ENCODE measurements around the gene MAEL.
A peak's percentile ranks its signal among the peaks of the same experiment; 100 is the strongest.
"Not testable (repeated sequence)": the region's sequence is repeated elsewhere in the genome, so short reads cannot be mapped to it uniquely, and the experiment has no call there.

The MAEL gene

DNA sequence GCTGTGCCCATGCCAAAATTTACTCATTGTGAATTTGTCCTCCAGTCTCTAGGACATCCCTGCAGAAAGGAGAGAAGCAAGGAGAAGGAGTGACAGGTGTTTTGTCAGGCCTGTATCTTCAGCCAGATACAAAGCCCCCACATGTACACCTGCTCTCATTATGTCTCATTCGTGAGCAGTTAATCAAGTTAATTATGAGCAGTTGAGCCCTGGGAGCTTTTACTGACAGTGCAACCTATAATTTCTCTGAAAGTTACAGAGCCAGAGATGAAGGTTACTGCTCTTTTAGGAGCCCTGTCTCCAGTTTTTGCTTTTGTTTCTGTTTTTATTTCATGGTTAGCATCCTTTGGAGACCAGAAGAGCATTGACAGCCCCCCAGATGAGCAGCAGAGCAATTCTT, 8.7 kb upstream of the MAEL start:
- no peak for DNase-seq

DNA sequence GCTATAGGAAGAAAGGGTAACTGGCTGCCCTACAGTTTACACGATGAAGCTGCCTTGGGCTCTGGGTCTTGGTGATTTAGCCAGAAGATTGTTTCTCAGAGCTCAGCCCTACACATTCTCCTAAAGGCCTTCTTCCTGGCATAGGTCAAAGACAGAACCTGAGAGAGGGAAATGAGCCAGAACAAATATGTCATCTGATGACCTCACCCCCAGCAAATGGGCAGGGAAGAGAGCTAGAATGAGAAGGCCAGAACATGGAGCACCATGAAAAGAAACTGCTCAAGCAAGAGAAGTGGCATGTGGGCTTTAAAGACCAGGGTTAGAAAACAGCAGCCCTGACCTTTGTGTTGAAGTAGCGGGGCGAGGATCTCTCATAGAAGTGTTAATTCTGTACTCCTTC, 8.3 kb upstream of the MAEL start:
- no peak for DNase-seq

DNA sequence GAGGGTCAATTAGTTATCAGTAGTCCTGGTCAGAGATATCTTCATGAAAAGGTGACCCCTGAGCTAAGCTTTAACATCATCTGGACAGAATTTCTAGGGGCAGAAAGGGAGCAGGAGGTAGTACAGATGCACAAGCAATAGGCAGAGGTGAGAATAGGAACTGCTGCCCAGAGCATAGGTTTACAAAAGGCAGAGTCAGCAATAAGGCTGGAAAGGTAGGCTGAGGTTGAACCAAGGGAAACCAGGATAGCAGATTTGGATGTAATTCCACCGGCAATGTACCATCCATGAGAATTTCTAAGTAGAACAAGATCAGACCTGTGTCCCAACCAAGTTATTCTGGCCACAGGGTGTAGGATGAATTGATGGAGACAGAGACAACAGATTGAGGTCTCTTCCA, 7.5 kb upstream of the MAEL start:
- DNase-seq: no peak

DNA sequence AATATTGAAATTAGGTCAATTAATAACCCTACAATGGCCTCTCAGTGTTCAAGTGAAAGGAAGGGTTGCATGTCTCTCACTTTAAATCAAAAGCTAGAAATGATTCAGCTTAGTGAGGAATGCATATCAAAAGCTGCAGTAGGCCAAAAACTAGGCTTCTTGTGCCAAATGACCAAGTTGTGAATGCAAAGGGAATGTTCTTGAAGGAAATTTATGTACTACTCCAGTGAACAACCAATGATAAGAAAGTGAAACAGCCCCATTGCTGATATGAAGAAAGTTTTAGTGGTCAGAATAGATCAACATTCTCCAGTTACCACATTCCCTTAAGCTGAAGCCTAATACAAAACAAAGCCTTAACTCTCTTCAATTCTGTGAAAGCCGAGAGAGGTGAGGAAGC, 10.0 kb downstream of the MAEL start:
- no peak for DNase-seq

DNA sequence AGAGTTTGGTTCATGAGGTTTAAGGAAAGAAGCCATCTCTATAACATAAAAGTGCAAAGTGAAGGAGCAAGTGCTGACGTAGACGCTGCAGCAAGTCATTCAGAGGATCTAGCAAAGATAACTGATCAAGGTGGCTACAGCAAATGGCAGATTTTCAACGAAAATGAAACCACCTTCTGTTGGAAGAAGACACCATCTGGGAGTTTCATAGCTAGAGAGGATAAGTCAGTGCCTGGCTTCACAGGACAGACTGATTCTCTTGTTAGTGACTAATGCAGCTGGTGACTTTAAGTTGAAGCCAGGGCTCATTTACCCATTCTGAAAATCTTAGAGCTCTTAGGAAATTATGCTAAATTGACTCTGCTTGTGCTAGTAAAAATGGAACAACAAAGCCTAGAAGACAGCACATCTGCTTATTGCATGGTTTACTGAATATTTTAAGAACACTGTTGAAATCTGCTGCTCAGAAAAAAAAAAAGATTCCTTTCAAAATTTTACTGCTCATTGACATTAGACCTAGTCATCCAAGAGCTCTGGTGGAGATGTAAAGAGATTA, 10.5 kb downstream of the MAEL start:
- DNase-seq: no peak

DNA sequence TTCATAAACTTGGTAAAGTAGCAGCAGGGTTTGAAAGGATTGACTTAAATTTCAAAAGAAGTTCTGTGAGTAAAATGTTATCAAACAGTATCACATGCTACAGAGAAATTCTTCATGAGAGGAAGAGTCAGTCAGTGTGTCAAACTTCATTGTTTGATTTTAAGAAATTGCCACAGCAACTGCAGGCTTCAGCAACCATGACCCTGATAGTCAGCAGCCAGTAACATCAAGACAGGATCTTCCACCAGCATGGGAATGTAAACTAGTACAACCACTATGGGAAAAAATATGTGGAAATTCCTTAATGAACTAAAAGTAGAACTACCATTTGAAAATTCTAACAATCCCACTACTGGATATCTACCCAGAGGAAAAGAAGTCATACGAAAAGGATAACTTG, 11.5 kb downstream of the MAEL start:
- DNase-seq: no peak

DNA sequence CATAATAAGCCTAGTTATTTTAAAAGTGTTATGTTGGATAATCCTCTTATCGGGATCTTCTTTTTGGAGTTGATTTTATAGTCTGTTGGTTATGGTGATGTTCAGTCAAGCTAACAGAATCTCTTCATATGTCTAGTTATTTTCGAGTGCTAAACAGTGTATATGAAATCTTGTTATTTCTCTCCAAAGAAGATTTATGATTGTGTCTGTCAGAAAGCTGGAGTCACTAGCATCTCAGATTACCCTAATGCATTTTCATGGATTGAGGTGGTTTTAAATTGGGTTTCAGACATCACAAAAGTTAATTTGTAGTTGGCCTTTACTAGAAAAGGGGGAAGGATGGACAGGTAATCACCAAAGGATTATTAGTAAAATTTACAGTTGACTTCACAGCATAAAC, 13.3 kb downstream of the MAEL start:
- no peak for DNase-seq

DNA sequence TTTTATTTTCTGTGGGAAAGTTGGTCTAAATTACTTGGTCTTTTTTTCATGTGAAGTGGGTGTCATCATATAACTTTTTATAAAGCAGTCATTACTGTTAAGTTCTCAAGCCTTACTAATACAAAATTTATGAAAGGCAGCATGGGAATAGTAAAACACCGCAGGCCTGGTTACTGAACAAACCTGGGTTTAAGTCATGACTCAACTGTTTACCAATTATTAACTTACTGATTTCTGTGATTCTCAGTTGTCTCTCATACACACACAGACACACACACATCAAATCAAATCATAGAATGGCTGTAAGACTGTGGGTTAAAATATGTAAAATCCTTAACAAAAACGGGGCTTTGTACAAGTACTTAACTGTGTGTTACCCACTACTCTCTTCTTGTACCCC, 14.6 kb downstream of the MAEL start:
- no peak for DNase-seq

DNA sequence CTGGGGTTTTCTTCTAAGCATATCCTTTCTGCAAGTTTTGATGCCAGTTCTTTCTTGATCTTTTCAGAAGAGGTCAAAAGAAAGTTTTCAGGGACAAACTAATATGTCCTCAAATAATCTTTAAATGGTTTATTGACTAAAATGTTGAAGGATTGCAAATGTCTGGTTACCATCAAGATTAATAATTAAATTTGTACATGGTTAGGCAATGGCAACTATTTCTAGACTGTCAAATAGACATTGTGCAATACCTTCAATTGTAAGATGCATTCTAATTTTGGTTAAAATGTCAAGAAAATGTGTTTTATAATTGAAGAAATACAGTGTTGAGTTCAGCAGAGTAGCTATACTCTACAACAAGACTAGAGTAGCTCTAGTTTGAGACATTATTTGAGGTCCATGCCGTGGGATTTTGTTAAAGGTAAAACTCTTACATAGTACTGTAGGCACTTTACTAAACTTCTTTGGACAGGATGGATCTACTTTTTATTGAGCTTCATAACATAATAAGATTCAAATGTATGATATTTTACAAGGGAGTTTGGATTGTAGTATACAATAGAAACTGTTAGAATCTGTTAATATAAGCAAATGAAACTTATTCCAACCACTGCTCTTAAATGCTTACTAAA, 22.6 kb downstream of the MAEL start:
- DNase-seq: no peak

DNA sequence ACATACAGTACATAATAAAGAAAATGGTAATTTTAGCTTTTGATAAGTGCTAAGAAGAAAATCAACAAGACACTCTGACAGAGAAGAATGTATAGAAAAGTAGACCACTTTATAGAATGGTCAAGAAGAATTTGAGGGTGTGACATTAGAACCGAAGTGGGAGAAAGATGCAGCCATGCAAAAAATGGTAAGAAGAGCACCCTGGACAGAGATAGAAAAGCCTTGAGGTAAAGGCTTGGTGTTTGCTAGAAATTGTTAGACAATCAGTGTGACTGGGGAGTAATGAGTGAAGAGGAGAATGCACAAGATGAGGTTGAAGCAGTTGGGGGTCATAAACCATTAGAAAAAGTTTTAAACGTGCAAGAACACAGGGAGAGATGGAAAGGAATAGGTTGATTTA, 23.5 kb downstream of the MAEL start:
- DNase-seq: no peak

DNA sequence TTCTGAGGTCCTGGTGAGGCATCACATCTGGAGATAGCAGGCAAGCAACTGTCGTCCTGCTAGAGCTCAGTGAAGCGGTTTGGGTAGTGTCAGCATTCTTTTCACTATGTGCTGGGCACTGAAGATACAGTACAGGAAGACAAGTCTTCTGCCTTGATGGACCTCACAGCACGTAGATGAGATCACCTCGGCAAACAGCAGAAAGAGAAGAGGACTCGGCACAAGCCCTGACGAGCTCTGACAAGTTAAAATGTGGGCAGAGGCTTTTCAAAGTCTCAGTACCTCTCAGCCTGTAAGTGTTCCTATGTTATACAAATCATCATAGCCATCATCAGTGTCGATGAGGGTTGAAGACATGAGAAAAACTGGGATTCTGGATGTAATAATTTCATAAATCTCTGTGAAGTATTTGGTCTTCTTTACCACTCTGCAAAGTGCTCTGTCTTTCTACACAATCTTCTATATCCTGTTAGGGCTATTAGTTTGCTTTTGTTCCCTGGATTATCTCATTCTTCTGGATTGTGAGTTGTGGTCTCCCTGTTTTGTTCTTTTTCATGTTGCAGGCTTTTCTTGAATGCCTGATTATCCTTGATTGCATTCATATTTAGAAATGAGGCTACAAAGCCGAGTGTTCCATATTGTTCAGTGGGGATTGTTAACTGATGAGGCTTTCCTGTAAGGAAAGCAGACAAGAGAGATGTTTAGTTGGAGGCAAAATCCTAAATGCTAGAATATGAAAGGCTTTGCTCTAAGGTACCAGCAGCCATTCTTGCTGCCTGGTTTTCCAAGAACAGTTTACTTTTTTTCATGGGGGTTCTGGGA, 24.2 kb downstream of the MAEL start:
- no peak for DNase-seq

DNA sequence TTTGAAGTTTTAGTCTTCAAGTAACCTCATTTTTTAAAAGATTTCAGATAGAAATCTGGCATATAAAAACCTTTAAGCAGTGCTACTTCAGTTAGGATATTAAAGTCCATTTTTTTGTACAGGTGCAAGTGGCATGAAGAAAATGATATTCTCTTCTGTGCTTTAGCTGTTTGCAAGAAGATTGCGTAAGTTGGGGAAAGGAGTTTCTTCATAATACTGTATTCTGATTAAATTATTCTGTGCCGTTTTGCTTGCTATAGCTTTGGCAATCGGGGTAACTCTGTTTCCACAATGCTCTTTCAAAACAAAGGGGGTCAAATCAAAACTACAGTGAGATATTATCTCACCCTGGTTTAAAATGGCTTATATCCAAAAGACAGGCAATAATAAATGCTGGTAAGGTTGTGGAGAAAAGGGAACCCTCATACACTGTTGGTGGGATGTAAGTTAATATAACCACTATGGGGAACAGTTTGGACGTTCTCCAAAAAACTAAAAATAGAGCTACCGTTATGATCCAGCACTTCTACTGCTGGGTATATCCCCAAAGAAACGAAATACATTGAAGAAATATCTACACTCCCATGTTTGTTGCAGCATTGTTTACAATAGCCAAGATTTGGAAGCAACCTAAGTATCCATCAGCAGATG, 27.1 kb downstream of the MAEL start:
- no peak for DNase-seq

DNA sequence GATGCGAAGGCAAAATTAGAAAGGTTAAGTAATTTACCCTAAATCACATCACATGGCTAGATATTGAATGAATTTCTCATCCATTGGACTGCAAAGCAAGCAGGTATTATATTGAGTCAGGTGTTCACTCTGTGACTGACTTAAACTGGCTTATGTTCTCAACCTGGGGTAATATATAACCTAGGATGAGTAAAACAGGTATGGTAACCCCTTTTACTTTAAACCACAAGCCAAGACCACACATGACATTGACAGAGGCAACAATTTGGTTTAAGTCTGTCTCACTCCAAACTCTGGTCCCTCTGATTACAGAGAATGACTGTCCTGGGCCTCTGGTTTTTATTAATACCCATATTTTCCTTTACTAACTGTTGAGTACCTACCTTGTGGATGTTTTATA, 33.3 kb downstream of the MAEL start:
- no peak for DNase-seq

DNA sequence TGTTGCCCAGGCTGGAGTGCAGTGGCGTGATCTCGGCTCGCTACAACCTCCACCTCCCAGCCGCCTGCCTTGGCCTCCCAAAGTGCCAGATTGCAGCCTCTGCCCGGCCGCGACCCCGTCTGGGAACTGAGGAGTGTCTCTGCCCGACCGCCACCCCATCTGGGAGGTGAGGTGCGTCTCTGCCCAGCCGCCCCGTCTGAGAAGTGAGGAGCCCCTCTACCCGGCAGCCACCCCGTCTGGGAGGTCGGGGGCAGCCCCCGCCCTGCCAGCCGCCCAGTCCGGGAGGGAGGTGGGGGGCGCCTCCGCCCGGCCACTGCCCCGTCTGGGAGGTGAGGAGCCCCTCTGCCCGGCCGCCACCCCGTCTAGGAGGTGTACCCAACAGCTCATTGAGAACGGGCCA, 40.5 kb downstream of the MAEL start:
- not testable (repeated sequence) for DNase-seq

DNA sequence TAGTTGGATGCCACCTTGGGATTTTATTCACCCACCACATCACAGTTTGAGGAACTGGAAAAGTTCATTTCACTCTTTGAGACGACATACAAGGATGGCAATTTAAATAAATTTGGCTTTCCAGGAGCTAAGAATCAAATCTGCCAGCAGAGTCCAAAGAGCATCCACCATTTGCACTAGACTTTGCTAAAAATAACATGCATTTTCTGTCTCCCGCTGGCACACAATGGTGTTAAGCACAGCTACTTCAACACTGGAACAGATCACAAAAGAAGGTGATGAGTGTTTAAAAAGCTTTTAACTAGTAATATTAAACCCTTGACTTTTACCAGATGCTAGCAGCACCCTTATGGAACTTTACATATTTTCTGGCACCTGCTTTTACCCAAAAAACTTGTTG, 44.6 kb downstream of the MAEL start:
- no peak for DNase-seq

DNA sequence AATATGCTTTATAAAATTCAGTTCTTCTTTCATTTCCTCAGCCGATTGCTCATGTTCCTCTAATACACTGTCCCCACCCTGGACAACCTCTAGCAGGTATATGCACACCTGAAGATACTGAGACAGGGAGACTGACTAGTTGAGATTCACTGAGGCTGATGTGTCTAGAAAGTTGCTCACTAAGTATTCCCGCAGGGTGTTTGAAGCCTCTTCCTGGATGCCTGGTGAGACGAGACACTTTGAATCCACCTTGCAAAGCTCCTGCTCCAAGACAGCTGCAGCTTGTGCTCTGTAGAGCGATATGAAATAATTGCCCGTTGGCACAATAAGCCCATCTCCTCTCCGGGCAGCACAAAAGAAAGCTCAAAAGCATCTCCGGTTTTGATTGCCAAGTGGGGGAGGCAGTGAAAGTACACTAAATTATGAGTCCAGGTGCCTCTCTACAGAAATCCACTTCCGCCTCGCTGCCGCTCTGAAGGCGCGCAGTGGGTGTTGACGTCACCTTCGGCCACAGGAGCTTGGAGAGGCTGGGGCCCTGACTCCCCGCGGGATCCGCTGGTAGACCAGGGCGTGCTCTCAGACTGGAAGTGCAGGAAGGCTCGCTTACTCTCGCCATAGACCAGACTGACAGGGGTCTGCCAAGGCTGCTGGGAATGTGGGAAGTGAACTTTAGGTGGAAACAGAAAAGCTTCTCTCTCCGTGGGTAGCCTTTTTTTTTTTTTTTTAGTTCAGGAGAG, 54.8 kb downstream of the MAEL start:
- DNase-seq: peak; percentile 82

DNA sequence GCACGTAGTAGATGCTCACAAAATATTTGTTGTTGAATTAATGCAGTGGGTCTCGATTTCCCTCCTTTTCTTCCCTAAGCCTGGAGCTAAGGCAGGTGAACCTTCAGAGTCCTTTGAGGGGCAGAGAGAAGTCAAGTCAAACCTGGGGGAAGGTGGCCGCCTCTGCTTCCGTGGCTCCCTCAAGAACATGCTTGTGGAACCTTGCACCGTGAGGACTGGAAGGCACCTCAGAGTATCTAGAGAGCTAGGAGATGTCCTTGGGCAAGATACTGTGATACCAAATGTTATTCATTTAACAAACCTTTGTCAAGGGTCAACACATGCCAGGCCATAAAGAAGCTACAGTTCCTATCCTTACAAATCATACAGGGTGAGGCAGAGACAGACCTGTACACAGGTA, 62.8 kb downstream of the MAEL start:
- DNase-seq: no peak

DNA sequence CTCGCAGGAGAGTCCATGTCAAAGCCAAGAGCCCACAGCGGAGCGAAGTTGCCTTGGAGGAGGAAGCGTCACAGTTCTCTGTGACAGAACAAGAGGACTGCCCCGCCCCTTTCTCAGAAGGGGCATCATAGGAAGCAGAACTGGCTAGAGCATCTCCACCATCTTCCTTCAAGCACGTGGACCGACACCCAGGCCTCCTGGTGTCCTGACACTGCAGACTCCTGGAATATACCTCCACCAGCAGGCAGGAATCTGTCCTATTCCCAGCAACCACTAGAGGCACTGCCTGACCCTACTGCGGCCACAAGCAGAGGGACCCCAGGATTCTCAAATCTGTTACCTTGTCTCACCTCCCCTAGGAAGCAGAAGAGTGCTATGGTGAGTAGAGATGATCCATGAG, 63.3 kb downstream of the MAEL start:
- no peak for DNase-seq

DNA sequence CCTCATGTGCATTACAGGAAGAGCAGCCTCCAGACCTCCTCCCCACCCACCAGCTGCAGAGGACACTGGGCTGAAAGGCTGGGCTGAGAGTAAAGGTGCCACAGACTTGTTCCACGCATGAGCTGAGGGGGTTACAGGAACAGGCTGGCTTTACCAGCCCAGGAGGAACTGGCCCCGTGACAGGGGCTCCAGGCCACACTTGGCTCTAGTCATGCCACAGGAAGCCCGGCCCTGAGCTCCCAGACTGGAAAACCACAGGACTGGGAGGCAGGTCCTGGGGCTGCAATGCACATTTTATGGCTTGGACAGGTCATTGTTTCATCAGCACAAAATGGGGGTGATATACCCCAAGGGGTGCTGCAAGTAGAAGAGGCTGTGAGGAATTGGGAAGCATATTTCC, 65.5 kb downstream of the MAEL start:
- DNase-seq: no peak

DNA sequence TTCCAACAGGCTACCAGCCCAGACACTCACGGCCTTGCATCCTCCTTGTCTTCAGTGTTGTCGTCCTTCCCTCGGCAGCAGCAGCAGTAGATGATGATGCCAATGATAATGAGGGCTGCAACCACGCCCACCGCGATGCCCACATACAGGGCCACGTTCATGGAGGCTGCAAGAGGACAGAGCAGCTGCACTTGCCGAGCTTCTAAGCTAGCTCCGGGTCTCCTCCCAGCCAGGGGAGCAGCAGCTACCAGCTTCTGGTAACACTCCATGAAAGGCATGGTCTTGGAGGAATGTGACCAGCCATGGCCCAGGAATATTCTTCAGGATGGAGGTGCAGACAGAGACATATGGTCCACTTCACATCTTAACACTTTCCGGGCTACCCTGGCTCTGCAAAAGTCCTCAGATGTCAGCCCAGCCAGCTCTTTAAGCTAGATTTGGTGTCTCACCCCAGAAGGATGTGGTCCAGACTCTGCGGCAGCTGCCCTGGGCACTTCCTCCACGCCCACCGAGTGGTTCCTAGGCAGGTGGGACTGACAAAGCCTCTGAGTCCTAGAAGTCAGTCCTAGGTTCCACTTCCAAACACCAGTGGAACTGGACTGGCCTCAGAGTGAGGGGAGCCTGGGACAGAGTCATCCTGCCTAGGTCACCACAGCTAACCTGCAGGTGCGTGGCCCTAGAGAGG, 66.0 kb downstream of the MAEL start:
- DNase-seq: no peak

DNA sequence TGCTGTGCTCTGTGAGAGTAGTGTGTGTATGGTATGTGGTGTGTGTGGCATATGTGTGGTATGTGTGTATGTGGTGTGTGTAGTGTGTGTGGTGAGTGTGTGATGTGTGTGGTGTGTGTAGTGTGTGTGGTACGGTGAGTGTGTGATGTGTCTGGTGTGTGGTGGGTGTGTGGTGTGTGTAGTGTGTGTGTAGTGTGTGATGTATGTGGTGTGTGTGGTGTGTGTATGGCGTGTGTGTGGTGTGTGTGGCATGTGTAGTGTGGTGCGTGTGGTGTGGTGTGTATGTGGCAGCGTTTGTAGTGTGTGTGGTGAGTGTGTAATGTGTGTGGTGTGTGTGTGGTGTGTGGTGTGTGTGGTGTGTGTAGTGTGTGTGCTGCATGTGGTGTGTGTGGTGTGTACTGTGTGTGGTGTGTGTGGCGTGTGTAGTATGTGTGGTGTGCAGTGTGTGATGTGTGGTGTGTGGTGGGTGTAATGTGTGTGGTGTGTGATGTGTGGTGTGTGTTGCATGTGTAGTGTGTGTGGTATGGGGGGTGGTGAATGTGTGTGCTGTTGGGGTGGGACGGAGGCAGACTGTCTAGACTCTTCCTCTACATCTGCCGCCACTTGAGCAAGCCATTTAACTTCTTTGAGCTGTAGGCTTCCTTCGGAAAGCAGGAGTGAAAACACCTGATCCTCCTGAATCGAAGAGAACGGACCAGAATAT, 67.6 kb downstream of the MAEL start:
- DNase-seq: no peak

DNA sequence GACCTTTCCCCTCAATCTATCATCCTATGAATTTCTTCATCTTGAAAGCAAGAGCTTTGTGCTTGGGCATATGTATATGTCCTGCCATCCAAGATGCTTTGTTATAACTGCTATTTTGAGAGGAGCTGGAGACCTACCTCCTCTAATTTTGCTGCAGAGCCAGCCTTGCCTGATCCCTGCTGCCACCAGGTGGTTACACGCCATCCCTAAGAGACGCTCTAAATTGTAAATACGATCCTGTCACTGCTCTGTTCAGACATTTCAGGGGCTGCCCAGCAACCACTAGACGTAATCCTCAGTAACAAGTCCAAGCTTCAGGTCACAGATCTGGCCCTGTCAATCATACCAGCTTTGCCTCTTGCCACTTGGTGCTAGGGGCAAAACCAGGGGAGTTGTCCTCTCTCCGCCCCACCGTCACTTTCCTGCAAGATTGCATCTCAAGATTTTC, 68.2 kb downstream of the MAEL start:
- DNase-seq: peak; percentile 63
